ENCODE results near the gene MSMP. TPM values are rescaled to one million over a fixed set of nuclear protein-coding genes. Genes with fewer than 3 reads are reported as not detected.

The MSMP gene
- polyA plus RNA-seq, 3 donors = not detected

DNA sequence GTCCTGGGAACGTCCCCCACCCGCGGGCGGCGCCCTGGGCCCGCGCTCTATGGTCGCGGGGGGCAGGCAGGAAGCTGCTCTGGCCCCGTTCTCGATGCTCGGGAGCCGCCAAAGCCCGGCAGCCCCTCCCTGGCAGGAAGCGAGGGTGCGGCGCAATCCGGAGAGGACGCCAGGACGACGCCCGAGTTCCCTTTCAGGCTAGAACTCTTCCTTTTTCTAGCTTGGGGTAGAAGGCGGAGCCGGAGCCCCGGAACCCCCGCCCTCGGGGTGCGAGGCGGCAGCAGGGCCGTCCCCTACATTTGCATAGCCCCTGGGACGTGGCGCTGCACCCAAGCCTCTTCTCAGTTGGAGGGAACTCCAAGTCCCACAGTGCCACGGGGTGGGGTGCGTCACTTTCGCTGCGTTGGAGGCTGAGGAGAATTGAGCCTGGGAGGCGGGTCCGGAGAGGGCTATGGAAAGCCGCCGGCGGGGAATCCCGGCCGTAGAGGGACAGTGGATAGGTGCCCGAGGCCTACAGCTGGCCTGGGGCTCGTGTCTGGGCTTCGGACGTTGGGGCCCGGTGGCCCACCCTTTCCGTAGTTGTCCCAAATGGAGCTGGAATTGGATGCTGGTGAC lies 21.8 kb downstream of the MSMP start, which contains the start of the genes CREB3 and TLN1:
CREB3 (plus strand) TSS at position 482 of the 615 bp plus-strand sequence; CDS start at position 589, 107 bp downstream.
TLN1 (minus strand) TSS at position 11 of the 615 bp plus-strand sequence. CDS start 6,501 bp downstream, outside the sequence.
- Mint-ChIP-seq H3K27ac (peak within 1 kb of the TSS in 6 of 7 donors; percentile 94 to 99 (median 96)), H3K36me3 (peaks cover 18 to 35% of the 10 kb centered on the region in 2 donors), H3K4me3 (peak within 1 kb of the TSS in 1 of 2 donors; percentile 92), H3K27me3 (ENCODE audit: low read depth in 3 of 3) (peaks cover 0 to 6% (median 0%) of the 10 kb centered on the region in 3 donors), H3K9me3 (peaks cover 0 to under 1% (median 0%) of the 10 kb centered on the region in 7 donors), H3K4me1 (peaks cover 21% of the 10 kb centered on the region)
- H2AFZ ChIP-seq (ENCODE audit: insufficient read depth, low read depth, low read length, poor library complexity, severe bottlenecking) = peak within 1 kb of the TSS; percentile 89
- TF ChIP-seq, protein P1, sequence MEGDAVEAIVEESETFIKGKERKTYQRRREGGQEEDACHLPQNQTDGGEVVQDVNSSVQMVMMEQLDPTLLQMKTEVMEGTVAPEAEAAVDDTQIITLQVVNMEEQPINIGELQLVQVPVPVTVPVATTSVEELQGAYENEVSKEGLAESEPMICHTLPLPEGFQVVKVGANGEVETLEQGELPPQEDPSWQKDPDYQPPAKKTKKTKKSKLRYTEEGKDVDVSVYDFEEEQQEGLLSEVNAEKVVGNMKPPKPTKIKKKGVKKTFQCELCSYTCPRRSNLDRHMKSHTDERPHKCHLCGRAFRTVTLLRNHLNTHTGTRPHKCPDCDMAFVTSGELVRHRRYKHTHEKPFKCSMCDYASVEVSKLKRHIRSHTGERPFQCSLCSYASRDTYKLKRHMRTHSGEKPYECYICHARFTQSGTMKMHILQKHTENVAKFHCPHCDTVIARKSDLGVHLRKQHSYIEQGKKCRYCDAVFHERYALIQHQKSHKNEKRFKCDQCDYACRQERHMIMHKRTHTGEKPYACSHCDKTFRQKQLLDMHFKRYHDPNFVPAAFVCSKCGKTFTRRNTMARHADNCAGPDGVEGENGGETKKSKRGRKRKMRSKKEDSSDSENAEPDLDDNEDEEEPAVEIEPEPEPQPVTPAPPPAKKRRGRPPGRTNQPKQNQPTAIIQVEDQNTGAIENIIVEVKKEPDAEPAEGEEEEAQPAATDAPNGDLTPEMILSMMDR (IDR thresholded peaks at IDR 0.05) = no peak
- H3K4me3 ChIP-seq (replicated peaks in 1 of 3; ENCODE audit: low read depth in 2 of 3, low read length in 3 of 3) = peak within 1 kb of the TSS; percentile 84 to 95 (median 85)
- H3K9me3 ChIP-seq (replicated peaks in 1 of 2; ENCODE audit: control insufficient read depth in 1 of 2, insufficient read depth in 1 of 2, low read length in 2 of 2) = no peaks in the 10 kb centered on the region
- peaks cover 57 to 65% of the 10 kb centered on the region in 2 donors for H3K4me1 ChIP-seq (ENCODE audit: control insufficient read depth in 1 of 2, insufficient read depth in 2 of 2, low read length in 2 of 2)
- H3K4me2 ChIP-seq (replicated peaks; ENCODE audit: extremely low read depth, low read length, poor library complexity, severe bottlenecking) = peak within 1 kb of the TSS; percentile 95
- intact Hi-C loops (cut with micrococcal nuclease) = loop anchor here (2.0 to 10.0 kb wide), 5 partner anchors 17 to 620 kb away; partner anchors contain the start of genes GBA2 (in 2 of the 2), RGP1 (in 2 of the 2), CCDC107 (in 1 of the 2) and FAM221B (in 1 of the 2)
- WGBS (ENCODE audit: insufficient coverage) = under 1% methylated on average over 45 of the region's 49 CpGs
- H3K27ac ChIP-seq (ENCODE audit: low read depth in 1 of 2, low read length in 2 of 2) = peak within 1 kb of the TSS; percentile 89 to 95
- peaks cover 57% of the 10 kb centered on the region for H4K20me1 ChIP-seq (ENCODE audit: insufficient read depth, low read length)
- no peaks in the 10 kb centered on the region for H3K27me3 ChIP-seq (ENCODE audit: control insufficient read depth in 2 of 2, insufficient read depth in 2 of 2, low read length in 2 of 2)
- DNase-seq = peak; percentile 98 to 99 (median 98)
- H3K9ac ChIP-seq (ENCODE audit: insufficient read depth, low read length, poor library complexity, severe bottlenecking) = peak within 1 kb of the TSS; percentile 80
- H3K79me2 ChIP-seq (ENCODE audit: insufficient read depth, low read length) = peaks cover 60% of the 10 kb centered on the region
- peaks cover 19 to 41% of the 10 kb centered on the region in 2 donors for H3K36me3 ChIP-seq (replicated peaks in 1 of 2; ENCODE audit: control insufficient read depth in 1 of 2, insufficient read depth in 2 of 2, low read length in 2 of 2)

DNA sequence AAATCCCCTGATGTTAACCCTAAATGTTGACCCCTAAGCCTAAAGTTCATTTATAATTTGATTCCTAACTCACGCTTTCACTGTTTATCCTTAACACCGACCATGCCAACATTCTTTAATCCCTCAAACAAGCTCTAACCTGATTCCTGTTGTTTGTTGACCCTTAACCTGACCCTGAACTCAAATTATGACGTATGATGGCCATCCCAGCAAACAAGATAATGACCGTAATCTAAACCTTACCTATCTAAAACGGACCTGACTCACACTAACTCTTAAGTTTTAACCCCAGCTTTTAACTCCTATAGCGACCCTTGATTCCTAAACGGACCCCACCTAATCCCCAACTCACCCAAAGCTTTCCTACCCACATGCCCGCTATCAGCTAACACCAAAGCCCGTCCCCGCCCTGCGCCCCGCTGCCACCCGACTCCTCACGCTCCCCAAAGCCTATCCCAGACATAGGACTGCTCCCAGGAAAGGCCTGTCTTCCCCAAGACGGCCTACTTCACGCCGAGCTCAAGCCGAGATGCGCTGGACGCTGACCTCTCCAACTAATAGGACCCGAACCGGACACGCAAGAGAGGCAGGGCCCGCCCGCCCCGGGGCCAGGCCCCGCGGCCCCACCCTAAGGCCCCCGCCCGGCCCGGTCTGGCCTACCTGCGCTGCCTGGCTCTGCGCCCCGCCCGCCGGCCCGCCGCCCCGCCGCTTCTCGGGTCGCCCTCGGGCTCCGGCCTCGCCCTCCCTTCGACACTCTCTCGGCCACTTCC lies 22.5 kb downstream of the MSMP start:
- Mint-ChIP-seq H3K9me3 (no peaks in the 10 kb centered on the region), H3K27me3 (ENCODE audit: low read depth in 3 of 3) (peaks cover 0 to 3% (median 0%) of the 10 kb centered on the region in 3 donors), H3K4me1 (peaks cover 21% of the 10 kb centered on the region), H3K27ac (peak overlapping the region in 4 of 7 donors; percentile 79 to 89 (median 84)), H3K4me3 (peak overlapping the region in 1 of 2 donors; percentile 73), H3K36me3 (peaks cover 20 to 34% of the 10 kb centered on the region in 2 donors)
- Histone ChIP-seq H3K4me1 (ENCODE audit: control insufficient read depth in 1 of 2, insufficient read depth in 2 of 2, low read length in 2 of 2) (peaks cover 61 to 72% of the 10 kb centered on the region in 2 donors), H3K27ac (ENCODE audit: low read depth in 1 of 2, low read length in 2 of 2) (peak overlapping the region; percentile 84 to 95), H4K20me1 (ENCODE audit: insufficient read depth, low read length) (peaks cover 57% of the 10 kb centered on the region), H3K4me3 (replicated peaks in 1 of 3; ENCODE audit: low read depth in 2 of 3, low read length in 3 of 3) (peak overlapping the region; percentile 84 to 95 (median 85)), H3K79me2 (ENCODE audit: insufficient read depth, low read length) (peaks cover 67% of the 10 kb centered on the region), H3K9ac (ENCODE audit: insufficient read depth, low read length, poor library complexity, severe bottlenecking) (peak overlapping the region; percentile 80), H3K36me3 (replicated peaks in 1 of 2; ENCODE audit: control insufficient read depth in 1 of 2, insufficient read depth in 2 of 2, low read length in 2 of 2) (peaks cover 13 to 41% of the 10 kb centered on the region in 2 donors), H3K9me3 (replicated peaks in 1 of 2; ENCODE audit: control insufficient read depth in 1 of 2, insufficient read depth in 1 of 2, low read length in 2 of 2) (no peaks in the 10 kb centered on the region), H2AFZ (ENCODE audit: insufficient read depth, low read depth, low read length, poor library complexity, severe bottlenecking) (peak overlapping the region; percentile 33), H3K27me3 (ENCODE audit: control insufficient read depth in 2 of 2, insufficient read depth in 2 of 2, low read length in 2 of 2) (no peaks in the 10 kb centered on the region), H3K4me2 (replicated peaks; ENCODE audit: extremely low read depth, low read length, poor library complexity, severe bottlenecking) (peak overlapping the region; percentile 87)
- TF ChIP-seq, protein P1 (IDR thresholded peaks at IDR 0.05) = no peak
- DNase-seq = no peak
- WGBS (ENCODE audit: insufficient coverage) = 1% methylated on average over 44 of the region's 47 CpGs
- intact Hi-C loops (cut with micrococcal nuclease) = loop anchor here (2.0 to 10.0 kb wide), 5 partner anchors 17 to 619 kb away; partner anchors contain the start of genes GBA2 (in 2 of the 2), RGP1 (in 2 of the 2), CCDC107 (in 1 of the 2) and FAM221B (in 1 of the 2)
